WI38 (cell line): Measurements from ENCODE around the gene FLT1.

ENCODE experiments used
- H3K4me3 ChIP-seq: 2 replicates; pipeline ENCODE4 v1.5.1; 2011; ENCODE audit warnings: low read depth, mild to moderate bottlenecking, control low read depth, low read length
- CTCF ChIP-seq: IDR thresholded peaks from 2 replicates; pipeline ENCODE4 v1.5.1; 2012; ENCODE audit warnings: low read depth, mild to moderate bottlenecking, control low read depth, low read length

The FLT1 gene

DNA sequence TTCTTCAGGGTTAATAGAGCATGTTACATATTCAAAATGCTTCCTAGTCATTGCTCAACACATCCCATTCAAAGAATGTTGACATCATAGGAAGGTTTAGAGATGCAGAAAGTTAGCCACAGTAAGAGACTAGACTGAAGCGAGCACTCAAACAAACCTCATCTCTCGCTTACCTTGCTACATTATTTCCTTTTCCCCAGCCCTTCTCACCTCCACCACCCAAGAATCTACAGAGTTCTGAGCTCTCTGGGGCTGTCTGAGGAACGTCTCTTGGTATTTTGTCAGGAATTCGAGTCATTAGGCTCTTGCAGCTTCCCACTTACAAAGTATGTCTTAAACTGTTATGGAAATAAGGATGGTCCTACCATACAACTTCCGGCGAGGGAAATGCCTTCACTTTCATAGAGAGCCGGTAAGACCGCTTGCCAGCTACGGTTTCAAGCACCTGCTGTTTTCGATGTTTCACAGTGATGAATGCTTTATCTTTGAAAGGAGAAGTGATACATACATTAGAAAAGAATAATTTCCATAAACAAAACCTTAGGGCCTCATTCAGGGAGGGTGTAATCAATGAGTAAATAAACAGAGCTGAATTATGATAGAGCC, 65.1 kb downstream of the FLT1 start:
- TF ChIP-seq CTCF, result no peak
- no peak overlapping the region for H3K4me3 ChIP-seq

DNA sequence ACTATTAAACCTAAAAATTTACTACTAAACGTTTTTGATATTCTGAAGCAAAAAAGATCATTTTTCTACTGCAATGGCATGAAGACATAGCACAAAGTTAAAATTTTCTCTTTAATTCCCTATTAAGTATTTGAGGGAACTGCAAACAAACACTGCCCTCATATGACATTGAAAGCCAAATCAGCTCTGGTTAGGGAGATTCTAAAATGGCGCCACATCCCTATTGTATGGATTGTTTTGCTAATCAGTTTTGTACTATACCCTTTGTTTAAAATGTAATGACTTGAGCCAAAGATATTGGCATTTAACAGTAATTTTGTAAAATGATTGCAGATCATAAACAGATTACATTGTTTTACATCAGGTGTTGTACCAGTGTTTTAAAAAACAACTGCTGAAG, 65.8 kb downstream of the FLT1 start:
- H3K4me3 ChIP-seq, result no peak overlapping the region
- no peak for TF ChIP-seq CTCF

GRCh38 chr13:28426381-28426780, 68.5 kb downstream of the FLT1 start:
- TF ChIP-seq CTCF, result no peak
- no peak overlapping the region for H3K4me3 ChIP-seq

DNA sequence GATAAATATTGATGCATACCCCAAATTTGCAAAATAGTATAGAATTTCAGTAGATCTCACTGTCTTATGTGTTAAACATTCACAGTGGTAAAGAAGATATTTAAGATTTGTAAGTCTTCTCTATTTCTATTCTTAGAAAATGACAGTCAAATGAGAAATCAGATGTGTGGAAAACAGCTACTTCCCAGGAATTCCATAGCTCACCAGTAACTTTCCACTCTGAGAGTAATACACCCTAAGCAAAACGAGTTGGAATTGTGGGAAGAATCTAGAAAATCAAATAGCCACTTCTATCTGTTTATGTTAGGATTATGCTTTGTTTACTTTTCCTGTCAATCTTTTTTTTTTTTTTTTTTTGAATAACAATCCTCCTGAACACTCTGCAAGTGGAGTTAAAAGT, 69.1 kb downstream of the FLT1 start:
- no peak for TF ChIP-seq CTCF
- no peak overlapping the region for H3K4me3 ChIP-seq

DNA sequence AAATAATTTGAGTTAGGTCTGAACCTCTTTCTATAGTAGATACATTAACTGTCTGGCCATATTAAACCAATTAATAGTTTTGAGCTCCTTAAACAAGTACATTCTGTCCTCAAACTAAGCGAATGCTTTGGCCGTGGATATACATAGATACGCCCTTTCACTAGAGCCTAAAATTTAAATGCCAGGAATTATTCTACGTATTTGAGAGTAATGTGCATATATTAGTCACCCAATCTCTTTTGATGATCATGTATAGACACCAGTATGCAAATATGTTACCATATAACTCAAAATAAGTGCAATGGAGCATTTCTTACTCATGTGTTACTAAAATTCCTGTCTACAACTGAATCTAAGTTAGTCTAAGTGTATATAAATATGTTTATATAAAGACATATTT, 70.4 kb downstream of the FLT1 start:
- TF ChIP-seq CTCF, result no peak

GRCh38 chr13:28423010-28423409, 71.9 kb downstream of the FLT1 start:
- TF ChIP-seq CTCF, result no peak
- H3K4me3 ChIP-seq, result no peak overlapping the region

More for the DNA sequence above, 70.4 kb downstream of the FLT1 start:
- no peak overlapping the region for H3K4me3 ChIP-seq

- TF ChIP-seq CTCF, result no peak
- H3K4me3 ChIP-seq, result no peak overlapping the region
Observed at GRCh38 chr13:28421676-28422410, 73.1 kb downstream of the FLT1 start.
